Naive thymus-derived CD4-positive, alpha-beta T cell (primary cell): Measurements from ENCODE around the gene CALR. TPM values are rescaled to one million over a fixed set of nuclear protein-coding genes. Genes with fewer than 3 reads are reported as not detected.

ENCODE experiments used
- ATAC-seq: fragments of 150-1000 bp; cut with Tn5 transposase; 2 replicates; pipeline ENCODE4 v1.10.0; 2021; ENCODE audit warnings: mild to moderate bottlenecking, moderate library complexity
- CTCF ChIA-PET: fragments of 350-600 bp; sonication (Branson Sonifier 250); formaldehyde crosslinking; loops from one replicate; lab custom pipeline; 2021; ENCODE audit warnings: antibody characterized with exemption; lab: Charles Lee
- POLR2A ChIA-PET: fragments of 350-600 bp; sonication (Branson Sonifier 250); formaldehyde crosslinking; loops from one replicate; lab custom pipeline; 2021; ENCODE audit warnings: antibody characterized with exemption, inconsistent platforms; lab: Charles Lee
- DNase-seq, 9 donors: peaks; one replicate each; pipeline versions ENCODE4 v3.0.0 to v3.0.0-alpha.2; 2020 to 2022; ENCODE audit warnings: mixed read lengths in 1 of 9
- H3K27ac ChIP-seq: one replicate; pipeline ENCODE4 v1.7.0; 2013; ENCODE audit warnings: mild to moderate bottlenecking, low read depth, low read length, moderate library complexity
- H3K27me3 ChIP-seq, 2 donors: one replicate each; pipeline ENCODE4 v1.7.0; 2013; ENCODE audit warnings: low read length in 2 of 2, mild to moderate bottlenecking in 2 of 2, moderate library complexity in 2 of 2; ENCODE audit not compliant: control insufficient read depth in 2 of 2, insufficient read depth in 2 of 2
- H3K36me3 ChIP-seq, 3 experiments: 1 replicate in 2 of 3; 2 replicates in 1 of 3; pipeline ENCODE4 v1.7.0; 2013; ENCODE audit warnings: low read length in 3 of 3, mild to moderate bottlenecking in 3 of 3, moderate library complexity in 1 of 3; ENCODE audit not compliant: insufficient read depth in 3 of 3, control insufficient read depth in 2 of 3
- H3K4me1 ChIP-seq, 2 donors: one replicate each; pipeline ENCODE4 v1.7.0; 2013; ENCODE audit warnings: low read length in 2 of 2, mild to moderate bottlenecking in 2 of 2, moderate library complexity in 1 of 2; ENCODE audit not compliant: control insufficient read depth in 2 of 2, insufficient read depth in 2 of 2
- H3K4me3 ChIP-seq: 2 replicates; pipeline ENCODE4 v1.7.0; 2013; ENCODE audit warnings: mild to moderate bottlenecking, low read length
- H3K9me3 ChIP-seq, 3 experiments: 1 replicate in 2 of 3; 2 replicates in 1 of 3; pipeline ENCODE4 v1.7.0; 2013; ENCODE audit warnings: low read length in 3 of 3; ENCODE audit not compliant: control insufficient read depth in 2 of 3
- H3K27ac Mint-ChIP-seq, 9 donors: one replicate each; pipeline ENCODE4 v1.8.0; 2020 to 2022; ENCODE audit warnings: mixed read lengths in 9 of 9, mild to moderate bottlenecking in 8 of 9, moderate library complexity in 5 of 9, inconsistent platforms in 2 of 9
- H3K27me3 Mint-ChIP-seq, 5 donors: one replicate each; pipeline ENCODE4 v1.8.0; 2021 to 2022; ENCODE audit warnings: mixed read lengths in 5 of 5, mild to moderate bottlenecking in 1 of 5
- H3K36me3 Mint-ChIP-seq, 5 donors: one replicate each; pipeline ENCODE4 v1.8.0; 2020 to 2022; ENCODE audit warnings: mixed read lengths in 5 of 5, mild to moderate bottlenecking in 3 of 5, inconsistent platforms in 1 of 5
- H3K4me1 Mint-ChIP-seq, 7 donors: one replicate each; pipeline ENCODE4 v1.8.0; 2020 to 2022; ENCODE audit warnings: mixed read lengths in 7 of 7, mild to moderate bottlenecking in 3 of 7, inconsistent platforms in 1 of 7
- H3K4me3 Mint-ChIP-seq, 10 donors: one replicate each; pipeline ENCODE4 v1.8.0; 2020 to 2022; ENCODE audit warnings: mild to moderate bottlenecking in 10 of 10, mixed read lengths in 10 of 10, moderate library complexity in 6 of 10, inconsistent platforms in 2 of 10
- H3K9me3 Mint-ChIP-seq, 11 donors: one replicate each; pipeline ENCODE4 v1.8.0; 2020 to 2022; ENCODE audit warnings: mixed read lengths in 11 of 11, mild to moderate bottlenecking in 4 of 11, inconsistent platforms in 1 of 11, moderate library complexity in 1 of 11
- intact Hi-C, 2 donors: fragments of 100-400 bp; cut with micrococcal nuclease; formaldehyde crosslinking; loops; one replicate each; pipeline ENCODE4 v1.15.1; 2023
- polyA plus RNA-seq, 2 donors: library from polyadenylated mRNA; unstranded; fragments of 300-500 nt; fragmentation: Illumina TruSeq; gene quantifications; one replicate each; pipeline ENCODE4 v1.2.3, GENCODE V29; 2021
- total RNA-seq, 6 experiments: library from RNA in 5 of 6; stranded (reverse) in 5 of 6; gene quantifications; 1 replicate in 5 of 6; 2 replicates in 1 of 6; pipeline ENCODE4 v1.2.3 and lab custom pipeline; 2021 to 2026

Gene CALR
- total and polyA plus RNA-seq, 7 experiments from 2014 or later: 142 to 1,130 (median 460) TPM

- H3K4me3 Mint-ChIP-seq: peak overlapping the region; percentile 22 to 90 (median 45)
- H3K9me3 Mint-ChIP-seq: peaks cover 0 to 4% (median 0%) of the 10 kb centered on the region in 11 donors
- Histone ChIP-seq H3K36me3 (peaks cover 7 to 36% (median 21%) of the 10 kb centered on the region in 3 experiments), H3K27me3 (no peaks in the 10 kb centered on the region), H3K9me3 (no peaks in the 10 kb centered on the region), H3K27ac (peak overlapping the region; percentile 5), H3K4me3 (no peak overlapping the region), H3K4me1 (peaks cover 41 to 50% of the 10 kb centered on the region in 2 donors)
- peak overlapping the region in 8 of 9 donors; percentile 17 to 94 (median 72) for H3K27ac Mint-ChIP-seq
- ChIA-PET CTCF (no interaction called here), POLR2A (interaction anchor here (1.6 to 3.3 kb wide), 6 partner anchors 17 to 144 kb away, joined by 7 to 34 read pairs (median 14); partner anchors contain the start of genes GADD45GIP1 and SYCE2)
- DNase-seq: peak in 3 of 9 donors; percentile 16 to 34 (median 33)
- peaks cover 41 to 76% (median 62%) of the 10 kb centered on the region in 7 donors for H3K4me1 Mint-ChIP-seq
- ATAC-seq: no peak
- intact Hi-C loops: loop anchor here (5.0 to 10.0 kb wide), 4 partner anchors 144 to 1432 kb away; partner anchors contain the start of genes JUNB (in 2 of the 2), TNPO2 (in 2 of the 2) and ZNF653 (in 1 of the 2)
- peaks cover 7 to 37% (median 20%) of the 10 kb centered on the region in 5 donors for H3K36me3 Mint-ChIP-seq
- H3K27me3 Mint-ChIP-seq: no peaks in the 10 kb centered on the region
These were observed 1.8 kb upstream of the CALR start for GRCh38 chr19:12936582-12936981.

DNA sequence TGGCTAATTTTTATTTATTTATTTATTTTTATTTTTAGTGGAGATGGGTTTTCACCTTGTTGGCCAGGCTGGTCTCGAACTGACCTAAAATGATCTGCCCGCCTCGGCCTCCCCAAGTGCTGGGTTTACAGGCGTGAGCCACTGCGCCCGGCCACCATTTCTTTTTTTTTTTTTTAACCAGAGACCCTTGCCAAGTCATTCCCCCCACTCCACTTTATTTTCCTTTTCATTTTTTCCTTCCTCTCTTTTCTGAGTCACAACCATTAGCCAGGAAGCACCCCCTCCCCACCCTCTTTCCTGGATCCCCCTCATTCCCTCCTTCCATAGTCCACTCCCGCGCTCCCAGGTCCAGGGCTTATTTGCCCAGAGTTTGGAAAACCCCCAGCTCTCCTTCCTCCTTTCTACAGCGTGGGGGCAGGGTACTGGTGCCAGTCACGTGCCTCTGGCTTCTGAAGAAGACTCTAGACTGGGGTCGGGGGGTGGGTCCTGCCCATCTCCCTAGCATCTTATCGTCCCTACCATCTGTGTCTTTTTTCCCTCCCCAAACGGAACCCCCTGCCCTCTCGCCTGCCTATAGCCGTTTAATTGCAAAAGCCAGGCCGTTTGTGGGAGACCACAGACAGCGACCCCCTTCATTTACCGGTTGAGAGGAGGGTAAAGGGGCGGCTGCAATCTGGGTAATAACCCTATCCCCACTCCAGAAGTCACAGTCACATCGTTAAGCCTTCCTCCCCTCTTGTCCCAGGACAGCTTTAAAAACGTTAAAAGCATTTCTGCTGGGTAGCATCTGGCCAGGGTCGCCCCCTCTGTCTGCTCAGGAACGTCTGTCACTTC is 1.1 kb upstream of the CALR start:
- Histone ChIP-seq H3K4me1 (peaks cover 40 to 48% of the 10 kb centered on the region in 2 donors), H3K36me3 (peaks cover 7 to 43% (median 23%) of the 10 kb centered on the region in 3 experiments), H3K9me3 (no peaks in the 10 kb centered on the region), H3K27ac (peak overlapping the region; percentile 94), H3K4me3 (peak overlapping the region; percentile 58), H3K27me3 (no peaks in the 10 kb centered on the region)
- no peak for DNase-seq
- H3K27me3 Mint-ChIP-seq: no peaks in the 10 kb centered on the region
- peak overlapping the region; percentile 90 to 99 (median 98) for H3K4me3 Mint-ChIP-seq
- peaks cover 0 to 4% (median 0%) of the 10 kb centered on the region in 11 donors for H3K9me3 Mint-ChIP-seq
- H3K4me1 Mint-ChIP-seq: peaks cover 37 to 76% (median 61%) of the 10 kb centered on the region in 7 donors
- intact Hi-C loops: loop anchor here (5.0 to 10.0 kb wide), 4 partner anchors 145 to 1433 kb away; partner anchors contain the start of genes JUNB (in 2 of the 2), TNPO2 (in 2 of the 2) and ZNF653 (in 1 of the 2)
- ChIA-PET CTCF (interaction anchor here (1.1 to 1.6 kb wide), 4 partner anchors 16 to 52 kb away, joined by 3 to 7 read pairs (median 4); partner anchors contain the start of gene GCDH), POLR2A (interaction anchor here (0.7 to 3.3 kb wide), 17 partner anchors 9 to 166 kb away, joined by 3 to 34 read pairs (median 7); partner anchors contain the start of genes GADD45GIP1, GCDH, JUNB and RAD23A)
- peaks cover 7 to 41% (median 22%) of the 10 kb centered on the region in 5 donors for H3K36me3 Mint-ChIP-seq
- peak overlapping the region; percentile 5 to 98 (median 96) for H3K27ac Mint-ChIP-seq
- no peak for ATAC-seq

GRCh38 chr19:12938779-12939601 is 581 bp downstream of the CALR start:
- ATAC-seq: peak; percentile 19
- no peaks in the 10 kb centered on the region for H3K27me3 Mint-ChIP-seq
- peaks cover 36 to 37% of the 10 kb centered on the region in 2 donors for H3K4me1 ChIP-seq

DNA sequence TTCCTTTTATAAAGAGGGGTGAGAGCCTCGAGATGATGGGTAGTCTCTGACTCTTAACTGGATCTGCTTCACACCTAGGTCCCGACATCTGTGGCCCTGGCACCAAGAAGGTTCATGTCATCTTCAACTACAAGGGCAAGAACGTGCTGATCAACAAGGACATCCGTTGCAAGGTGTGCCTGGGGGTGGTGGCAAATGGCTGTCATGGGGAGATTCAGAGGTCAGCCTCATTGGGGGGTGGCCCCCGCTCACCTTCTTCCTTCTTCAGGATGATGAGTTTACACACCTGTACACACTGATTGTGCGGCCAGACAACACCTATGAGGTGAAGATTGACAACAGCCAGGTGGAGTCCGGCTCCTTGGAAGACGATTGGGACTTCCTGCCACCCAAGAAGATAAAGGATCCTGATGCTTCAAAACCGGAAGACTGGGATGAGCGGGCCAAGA is 1.6 kb downstream of the CALR start:
- ChIA-PET POLR2A (interaction anchor here (0.6 to 3.3 kb wide), 8 partner anchors 10 to 157 kb away, joined by 3 to 34 read pairs (median 7); partner anchors contain the start of genes GADD45GIP1, GCDH and SYCE2), CTCF (interaction anchor here (0.8 to 1.0 kb wide), 2 partner anchors 49 to 57 kb away, joined by 3 to 6 read pairs; partner anchors contain the start of gene GCDH)
- Mint-ChIP-seq H3K4me3 (peak overlapping the region; percentile 90 to 99 (median 98)), H3K27me3 (no peaks in the 10 kb centered on the region), H3K27ac (peak overlapping the region; percentile 93 to 98 (median 96)), H3K36me3 (peaks cover 7 to 45% (median 33%) of the 10 kb centered on the region in 5 donors), H3K9me3 (peaks cover 0 to 4% (median 0%) of the 10 kb centered on the region in 11 donors), H3K4me1 (peaks cover 40 to 79% (median 58%) of the 10 kb centered on the region in 7 donors)
- DNase-seq: no peak
- ATAC-seq: no peak
- H3K27ac ChIP-seq: peak overlapping the region; percentile 94
- H3K27me3 ChIP-seq: no peaks in the 10 kb centered on the region
- H3K9me3 ChIP-seq: no peaks in the 10 kb centered on the region
- H3K36me3 ChIP-seq: peaks cover 19 to 63% (median 33%) of the 10 kb centered on the region in 3 experiments
- H3K4me3 ChIP-seq: peak overlapping the region; percentile 90
- H3K4me1 ChIP-seq: peaks cover 41 to 43% of the 10 kb centered on the region in 2 donors
- intact Hi-C loops: loop anchor here (2.0 to 10.0 kb wide), 5 partner anchors 17 to 1435 kb away; partner anchors contain the start of genes JUNB (in 2 of the 2), TNPO2 (in 2 of the 2), GADD45GIP1 (in 1 of the 2) and ZNF653 (in 1 of the 2)

More at GRCh38 chr19:12938779-12939601, 581 bp downstream of the CALR start:
- peak in 5 of 9 donors; percentile 11 to 52 (median 24) for DNase-seq
- Histone ChIP-seq H3K27ac (peak overlapping the region; percentile 94), H3K27me3 (no peaks in the 10 kb centered on the region), H3K36me3 (peaks cover 15 to 54% (median 33%) of the 10 kb centered on the region in 3 experiments), H3K4me3 (peak overlapping the region; percentile 90), H3K9me3 (no peaks in the 10 kb centered on the region)
- ChIA-PET POLR2A (interaction anchor here (0.6 to 3.3 kb wide), 14 partner anchors 7 to 216 kb away, joined by 3 to 34 read pairs (median 5); partner anchors contain the start of genes GADD45GIP1, GCDH, RAD23A and SYCE2), CTCF (interaction anchor here (0.8 to 1.6 kb wide), 3 partner anchors 48 to 56 kb away, joined by 3 to 6 read pairs (median 4); partner anchors contain the start of gene GCDH)
- Mint-ChIP-seq H3K4me3 (peak overlapping the region; percentile 90 to 99 (median 98)), H3K27ac (peak overlapping the region; percentile 93 to 98 (median 96)), H3K4me1 (peaks cover 38 to 76% (median 55%) of the 10 kb centered on the region in 7 donors), H3K9me3 (peaks cover 0 to 4% (median 0%) of the 10 kb centered on the region in 11 donors), H3K36me3 (peaks cover 7 to 40% (median 30%) of the 10 kb centered on the region in 5 donors)
- intact Hi-C loops: loop anchor here (1.0 to 10.0 kb wide), 13 partner anchors 7 to 1434 kb away; partner anchors contain the start of genes GCDH (in 2 of the 2), GET3 (in 2 of the 2), JUNB (in 2 of the 2) and SYCE2 (in 2 of the 2)

DNA sequence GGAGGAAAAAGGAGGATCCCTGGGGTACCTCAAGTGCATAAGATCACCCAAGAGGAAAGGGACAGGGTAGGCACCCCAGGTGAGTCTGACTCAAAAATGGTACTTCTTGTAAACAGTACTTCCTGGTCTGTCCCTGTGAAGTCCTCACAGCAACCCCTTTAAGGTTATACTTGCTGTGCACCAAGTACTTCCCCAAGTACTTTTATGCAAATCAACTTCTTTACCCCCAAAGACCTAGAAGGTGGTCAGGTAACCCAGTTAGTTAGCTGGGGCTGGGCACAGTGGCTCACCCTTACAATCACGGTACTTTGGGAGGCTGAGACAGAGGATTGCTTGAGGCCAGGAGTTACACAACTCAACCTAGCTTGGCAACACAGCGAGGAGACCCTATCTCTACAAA is 2.5 kb downstream of the CALR start:
- Histone ChIP-seq H3K27me3 (no peaks in the 10 kb centered on the region), H3K4me3 (no peak overlapping the region), H3K4me1 (peaks cover 45 to 46% of the 10 kb centered on the region in 2 donors), H3K36me3 (peaks cover 19 to 63% (median 33%) of the 10 kb centered on the region in 3 experiments), H3K9me3 (no peaks in the 10 kb centered on the region), H3K27ac (peak overlapping the region; percentile 94)
- CTCF ChIA-PET: interaction anchor here (0.5 kb wide), 1 partner anchor 230 kb away, joined by 3 read pairs; no protein-coding TSS in a partner anchor
- Mint-ChIP-seq H3K9me3 (peaks cover 0 to 8% (median 0%) of the 10 kb centered on the region in 11 donors), H3K4me1 (peaks cover 40 to 80% (median 65%) of the 10 kb centered on the region in 7 donors), H3K27ac (peak overlapping the region in 7 of 9 donors; percentile 21 to 96 (median 52)), H3K4me3 (peak overlapping the region in 9 of 10 donors; percentile 45 to 99 (median 78)), H3K36me3 (peaks cover 7 to 52% (median 33%) of the 10 kb centered on the region in 5 donors), H3K27me3 (peaks cover 0 to 3% (median 0%) of the 10 kb centered on the region in 5 donors)
- DNase-seq: no peak
- ATAC-seq: no peak
- POLR2A ChIA-PET: interaction anchor here (0.5 to 2.0 kb wide), 5 partner anchors 16 to 211 kb away, joined by 3 to 6 read pairs (median 5); partner anchors contain the start of genes GADD45GIP1, GCDH and SYCE2
- intact Hi-C loops: no loop called here
